Left lung (tissue), 10 donors: Measurements from ENCODE around the gene PLXNB2. TPM values are rescaled to one million over a fixed set of nuclear protein-coding genes. Genes with fewer than 3 reads are reported as not detected.

Experiments used
- ATAC-seq: fragments of 200-7000 bp; cut with Tn5 transposase; one replicate; pipeline ENCODE4 v1.9.1; 2020; ENCODE audit warnings: moderate library complexity
- DNase-seq, 4 donors: peaks; one replicate each; pipeline ENCODE4 v3.0.0-alpha.2; 2013 to 2020
- H3K27ac ChIP-seq, 2 donors: fragments of 200-600 bp; sonication (generic) in 1 of 2; one replicate each; pipeline versions ENCODE4 v1.5.0 to v1.8.0; 2020 to 2021
- H3K27me3 ChIP-seq, 2 donors: fragments of 200-600 bp; sonication (generic) in 1 of 2; one replicate each; pipeline versions ENCODE4 v1.5.0 to v1.8.0; 2020 to 2021
- H3K36me3 ChIP-seq, 2 donors: fragments of 200-600 bp; sonication (generic) in 1 of 2; one replicate each; pipeline versions ENCODE4 v1.5.0 to v1.8.0; 2020 to 2021
- H3K4me1 ChIP-seq, 2 donors: fragments of 200-600 bp; one replicate each; pipeline ENCODE4 v1.8.0; 2021
- H3K4me3 ChIP-seq, 2 donors: fragments of 200-600 bp; sonication (generic) in 1 of 2; one replicate each; pipeline versions ENCODE4 v1.5.0 to v1.8.0; 2020 to 2021; ENCODE audit warnings: mild to moderate bottlenecking in 1 of 2
- H3K9me3 ChIP-seq, 2 donors: fragments of 200-600 bp; sonication (generic) in 1 of 2; one replicate each; pipeline versions ENCODE4 v1.5.0 to v1.8.0; 2020 to 2021
- intact Hi-C, 2 donors: fragments of 100-400 bp; cut with DNase I; formaldehyde crosslinking; loops; one replicate each; pipeline versions ENCODE4 v1.11.2 to v1.14.2; 2022
- polyA plus RNA-seq, 6 donors: library from polyadenylated mRNA; unstranded; fragments of 120-200 nt; gene quantifications; one replicate each; pipeline ENCODE4 v1.2.1, GENCODE V29; 2013; ENCODE audit not compliant: insufficient read length in 6 of 6
- total RNA-seq, 2 donors: library from RNA; stranded (reverse); fragmentation: NEBNext Ultra II Directional; extraction: Animal tissue kit (Norgen Biotek cat#: 25700); gene quantifications; one replicate each; pipeline ENCODE4 v1.2.1, GENCODE V29; 2021
- TF ChIP-seq, protein P1 (sequence below), 2 donors: fragments of 200-600 bp; sonication (generic) in 1 of 2; IDR thresholded peaks; one replicate each; pipeline versions ENCODE4 v1.5.0 to v1.8.0; 2021; ENCODE audit warnings: antibody characterized with exemption in 2 of 2
- donor health status: DM: no; HTN: yes; CAD: no.
- donor health status: DM: no; HTN: no; CAD: no.

The PLXNB2 gene
- total and polyA plus RNA-seq, 8 donors = 116 to 391 (median 145) TPM

DNA sequence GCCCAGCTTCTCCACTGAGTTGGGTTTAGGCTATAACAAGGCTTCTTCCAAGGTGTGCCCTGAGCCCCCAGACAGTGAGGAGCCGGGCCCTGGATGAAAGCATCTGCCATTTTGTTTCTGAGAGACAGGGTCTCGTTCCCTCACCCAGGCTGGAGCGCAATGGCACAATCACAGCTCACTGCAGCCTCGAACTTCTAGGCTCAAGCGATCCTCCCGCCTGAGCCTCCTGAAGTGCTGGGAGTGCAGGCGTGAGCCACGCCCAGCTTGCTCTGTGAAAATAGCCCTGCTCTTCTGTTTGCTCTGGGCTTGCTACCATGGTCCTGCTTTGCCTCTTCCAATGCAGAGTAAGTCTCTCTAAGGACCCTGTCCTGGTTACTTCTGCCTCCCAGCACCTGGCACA lies 12.7 kb upstream of the PLXNB2 start:
- ATAC-seq (no peak), DNase-seq (no peak)
- Histone ChIP-seq H3K4me3 (no peak overlapping the region), H3K36me3 (no peaks in the 10 kb centered on the region), H3K27me3 (no peaks in the 10 kb centered on the region), H3K27ac (no peak overlapping the region), H3K9me3 (no peaks in the 10 kb centered on the region), H3K4me1 (peaks cover 0 to 2% of the 10 kb centered on the region in 2 donors)
- TF ChIP-seq, protein P1, sequence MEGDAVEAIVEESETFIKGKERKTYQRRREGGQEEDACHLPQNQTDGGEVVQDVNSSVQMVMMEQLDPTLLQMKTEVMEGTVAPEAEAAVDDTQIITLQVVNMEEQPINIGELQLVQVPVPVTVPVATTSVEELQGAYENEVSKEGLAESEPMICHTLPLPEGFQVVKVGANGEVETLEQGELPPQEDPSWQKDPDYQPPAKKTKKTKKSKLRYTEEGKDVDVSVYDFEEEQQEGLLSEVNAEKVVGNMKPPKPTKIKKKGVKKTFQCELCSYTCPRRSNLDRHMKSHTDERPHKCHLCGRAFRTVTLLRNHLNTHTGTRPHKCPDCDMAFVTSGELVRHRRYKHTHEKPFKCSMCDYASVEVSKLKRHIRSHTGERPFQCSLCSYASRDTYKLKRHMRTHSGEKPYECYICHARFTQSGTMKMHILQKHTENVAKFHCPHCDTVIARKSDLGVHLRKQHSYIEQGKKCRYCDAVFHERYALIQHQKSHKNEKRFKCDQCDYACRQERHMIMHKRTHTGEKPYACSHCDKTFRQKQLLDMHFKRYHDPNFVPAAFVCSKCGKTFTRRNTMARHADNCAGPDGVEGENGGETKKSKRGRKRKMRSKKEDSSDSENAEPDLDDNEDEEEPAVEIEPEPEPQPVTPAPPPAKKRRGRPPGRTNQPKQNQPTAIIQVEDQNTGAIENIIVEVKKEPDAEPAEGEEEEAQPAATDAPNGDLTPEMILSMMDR (IDR thresholded peaks at IDR 0.05) = no peak
- intact Hi-C loops = loop anchor here (10.0 kb wide), 1 partner anchor 45 kb away; the partner anchor contains the start of gene MAPK11 (in 2 of the 2)

DNA sequence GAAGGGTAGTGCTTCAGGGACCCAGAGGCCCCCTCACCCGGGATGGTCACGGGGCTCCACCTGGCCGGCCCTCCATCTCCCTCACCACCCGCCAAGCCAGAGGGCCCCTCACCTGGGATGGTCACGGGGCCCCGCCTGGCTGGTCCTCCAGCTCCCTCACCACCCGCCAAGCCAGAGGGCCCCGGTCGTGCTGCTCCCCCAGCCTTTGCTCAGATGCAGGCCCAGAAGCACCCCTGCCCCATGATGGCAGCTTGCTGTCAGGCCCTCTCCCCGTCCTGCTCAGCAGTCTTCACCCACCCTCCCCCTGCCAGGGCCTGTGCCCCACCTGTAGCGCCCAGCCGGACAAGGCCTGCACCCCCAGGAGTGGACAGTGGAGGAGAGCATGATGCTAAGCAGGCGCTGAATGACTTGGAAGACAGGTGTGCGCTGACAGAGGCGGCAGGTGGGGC lies 12.1 kb upstream of the PLXNB2 start:
- ATAC-seq = no peak
- H3K4me1 ChIP-seq = peaks cover 0 to 8% of the 10 kb centered on the region in 2 donors
- H3K27me3 ChIP-seq = no peaks in the 10 kb centered on the region
- no peaks in the 10 kb centered on the region for H3K9me3 ChIP-seq
- TF ChIP-seq, protein P1 (IDR thresholded peaks at IDR 0.05) = no peak
- no peak overlapping the region for H3K4me3 ChIP-seq
- DNase-seq = no peak
- H3K36me3 ChIP-seq = no peaks in the 10 kb centered on the region
- intact Hi-C loops = no loop called here
- H3K27ac ChIP-seq = no peak overlapping the region

DNA sequence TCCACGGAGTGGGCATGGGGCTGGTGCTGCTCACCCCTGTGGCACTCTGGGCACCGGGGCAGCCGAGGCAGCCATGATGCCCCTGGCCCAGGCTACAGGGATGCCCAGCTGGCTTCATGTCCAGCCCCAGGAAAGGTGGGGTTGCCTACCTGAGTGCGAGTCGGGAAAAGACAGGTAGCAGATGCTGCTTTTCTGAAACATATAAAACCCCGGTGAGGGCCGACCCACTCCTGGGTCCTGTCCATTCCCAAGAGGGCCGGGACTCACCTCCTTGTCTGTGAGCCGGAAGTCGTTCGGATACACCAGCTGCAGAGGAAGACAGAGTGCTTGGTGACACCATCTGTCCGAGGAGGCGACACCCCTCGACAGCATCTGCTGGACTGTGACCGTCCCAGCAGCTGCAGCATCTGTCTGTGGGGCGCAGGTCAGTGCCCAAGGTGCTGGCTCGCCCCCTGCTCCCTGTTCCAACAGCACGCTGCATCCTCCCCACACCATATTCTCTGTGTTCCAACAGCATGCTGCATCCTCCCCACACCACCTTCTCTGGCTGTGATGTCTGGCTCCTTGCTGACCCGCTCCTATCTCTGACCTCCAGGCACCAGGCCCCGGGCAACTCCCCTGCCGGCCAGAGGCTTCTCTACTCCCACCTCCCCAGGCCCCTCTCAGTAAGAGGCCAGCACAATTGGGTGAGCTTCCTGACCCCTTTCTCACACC lies 11.4 kb upstream of the PLXNB2 start:
- intact Hi-C loops = no loop called here
- TF ChIP-seq, protein P1 (IDR thresholded peaks at IDR 0.05) = no peak

DNA sequence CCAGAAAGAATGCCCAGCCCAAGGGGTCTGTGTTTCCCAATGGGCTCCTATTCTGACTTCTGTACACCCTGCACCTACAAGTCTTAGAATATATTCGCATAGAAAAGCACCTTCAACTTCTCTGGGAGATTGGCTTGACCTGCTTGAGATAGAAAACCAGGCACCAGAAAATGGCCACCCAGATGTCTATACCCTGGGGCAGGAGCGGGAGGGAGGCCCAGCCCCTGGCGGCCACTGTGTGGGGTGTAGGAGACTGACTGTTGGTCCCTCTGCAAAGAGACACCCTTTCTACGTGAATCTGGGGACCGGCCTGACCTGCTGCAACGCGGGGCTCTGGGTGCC lies 10.9 kb upstream of the PLXNB2 start:
- ATAC-seq (no peak), DNase-seq (no peak)
- no peak overlapping the region for H3K4me3 ChIP-seq
- TF ChIP-seq, protein P1 (IDR thresholded peaks at IDR 0.05) = no peak
- no peaks in the 10 kb centered on the region for H3K9me3 ChIP-seq
- intact Hi-C loops = no loop called here
- H3K27ac ChIP-seq = no peak overlapping the region
- peaks cover 4 to 18% of the 10 kb centered on the region in 2 donors for H3K4me1 ChIP-seq
- H3K36me3 ChIP-seq = no peaks in the 10 kb centered on the region
- H3K27me3 ChIP-seq = no peaks in the 10 kb centered on the region

More for the DNA sequence above, 11.4 kb upstream of the PLXNB2 start:
- H3K4me3 ChIP-seq = no peak overlapping the region
- H3K27ac ChIP-seq = no peak overlapping the region
- ATAC-seq (no peak), DNase-seq (no peak)
- no peaks in the 10 kb centered on the region for H3K9me3 ChIP-seq
- peaks cover 4 to 14% of the 10 kb centered on the region in 2 donors for H3K4me1 ChIP-seq
- no peaks in the 10 kb centered on the region for H3K27me3 ChIP-seq
- H3K36me3 ChIP-seq = no peaks in the 10 kb centered on the region

DNA sequence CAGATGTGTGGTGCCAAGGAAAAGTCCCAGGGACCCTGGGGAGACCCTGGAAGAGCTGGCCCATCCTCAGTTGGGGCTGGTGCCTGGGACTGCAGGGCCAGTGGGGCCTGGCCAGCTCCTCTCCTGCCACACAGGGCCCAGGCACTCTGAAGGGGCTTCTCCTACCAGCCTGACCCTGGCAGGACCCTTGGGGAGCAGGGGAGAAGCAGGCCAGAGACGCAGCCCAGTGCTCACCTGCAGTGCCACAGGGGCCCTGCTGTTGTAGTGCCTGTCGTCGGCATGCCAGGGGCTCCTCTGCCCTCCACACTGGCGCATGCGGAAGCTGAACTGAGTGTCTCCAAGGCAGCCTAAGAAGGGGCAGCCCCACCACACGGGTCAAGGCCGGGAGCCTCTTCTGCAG lies 10.2 kb upstream of the PLXNB2 start:
- no peak for ATAC-seq
- Histone ChIP-seq H3K9me3 (no peaks in the 10 kb centered on the region), H3K27me3 (no peaks in the 10 kb centered on the region), H3K4me1 (peaks cover 4 to 18% of the 10 kb centered on the region in 2 donors), H3K4me3 (no peak overlapping the region), H3K36me3 (no peaks in the 10 kb centered on the region), H3K27ac (no peak overlapping the region)
- TF ChIP-seq, protein P1 (IDR thresholded peaks at IDR 0.05) = no peak
- DNase-seq = no peak
- intact Hi-C loops = no loop called here
